ENCODE data around the gene ZNF592.
"Not testable (repeated sequence)": the region's sequence is repeated elsewhere in the genome, so short reads cannot be mapped to it uniquely, and the experiment has no call there.

The ZNF592 gene

DNA sequence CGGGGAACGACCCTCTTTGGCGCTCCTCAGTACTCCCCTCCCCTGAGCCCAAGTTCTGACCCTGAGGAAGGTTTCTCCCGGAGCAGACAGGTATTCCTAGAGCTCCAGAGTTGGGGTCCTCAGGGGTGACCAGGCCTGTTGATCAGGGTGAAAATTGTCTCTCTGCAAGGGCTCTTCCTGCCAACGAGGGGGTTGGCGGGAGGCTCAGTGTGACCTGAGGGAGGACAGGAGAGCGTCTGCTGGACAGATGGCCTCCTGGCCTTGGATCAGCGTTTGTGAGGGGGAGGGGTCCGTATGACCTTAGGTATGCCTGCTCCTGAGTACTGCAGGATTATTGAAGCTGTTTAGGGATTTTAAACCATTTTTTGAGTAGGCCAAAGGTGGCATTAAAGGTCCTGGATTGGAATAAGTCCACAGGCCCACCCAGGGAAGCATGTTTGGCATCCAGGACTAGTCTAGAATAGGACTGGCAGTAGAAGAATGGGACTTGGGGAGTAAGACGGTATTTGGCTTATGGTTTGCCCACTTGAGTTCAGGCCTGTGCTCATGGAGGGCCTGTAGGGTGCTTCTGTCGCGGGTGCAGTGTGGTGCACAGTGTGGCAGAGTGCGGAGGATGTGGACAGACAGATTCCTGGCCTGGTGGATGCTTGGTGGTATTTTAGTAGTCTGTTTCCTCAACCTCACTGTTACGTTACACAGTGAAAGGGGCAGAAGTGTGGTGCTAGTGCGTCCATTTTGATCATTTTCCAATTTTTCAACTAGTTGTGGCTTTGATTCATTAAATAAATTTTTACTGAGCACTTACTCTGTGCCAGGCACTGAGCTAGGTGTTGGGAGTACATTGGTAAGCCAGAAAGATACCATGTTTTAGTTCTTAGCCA lies 959 bp downstream of the ZNF592 start:
- H3K4me3 ChIP-seq (ENCODE audit: extremely low read depth, insufficient read depth, low read length, poor library complexity, severe bottlenecking), result peak overlapping the region; percentile 73
- peak overlapping the region; percentile 87 for H3K27ac ChIP-seq (ENCODE audit: low read depth, low read length, severe bottlenecking)
- peaks cover 18% of the 10 kb centered on the region for H3K4me1 ChIP-seq (ENCODE audit: control insufficient read depth, insufficient read depth, low read length, poor library complexity, severe bottlenecking)
- WGBS, 2 experiments (ENCODE audit: insufficient coverage in 2 of 2), result 26 to 32% methylated on average over 10 to 11 of the region's 15 CpGs
- peaks cover 13% of the 10 kb centered on the region for H3K36me3 ChIP-seq (ENCODE audit: control insufficient read depth, insufficient read depth, low read length)
- no peaks in the 10 kb centered on the region for H3K9me3 ChIP-seq (ENCODE audit: control insufficient read depth, low read length)

DNA sequence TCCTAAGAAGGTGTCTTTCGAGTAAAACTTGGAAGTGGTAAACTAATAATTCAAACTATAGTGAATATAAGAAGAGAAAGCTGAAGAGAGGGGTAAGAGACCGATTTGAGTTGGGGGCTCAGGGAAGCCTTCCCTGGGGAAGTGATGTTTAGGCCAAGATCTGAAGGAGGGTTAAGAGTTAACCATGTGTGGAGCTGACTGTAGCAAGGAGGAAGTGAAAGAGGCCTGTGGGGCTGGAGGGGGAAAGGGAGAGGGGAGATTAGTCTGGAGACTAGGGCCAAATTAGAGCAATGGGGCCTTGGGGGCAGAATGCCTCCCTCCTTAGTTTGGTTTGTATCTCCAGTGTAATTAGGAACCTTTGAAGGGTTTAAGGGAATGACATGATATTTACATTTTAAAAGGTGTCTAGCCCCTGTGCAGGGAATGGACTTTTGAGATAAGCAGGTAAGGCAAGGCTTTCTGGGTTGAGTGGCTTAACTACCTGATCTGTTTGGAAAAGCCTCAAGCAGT lies 2.2 kb downstream of the ZNF592 start:
- H3K4me1 ChIP-seq (ENCODE audit: control insufficient read depth, insufficient read depth, low read length, poor library complexity, severe bottlenecking), result peaks cover 18% of the 10 kb centered on the region
- H3K27ac ChIP-seq (ENCODE audit: low read depth, low read length, severe bottlenecking), result peak overlapping the region; percentile 7
- H3K4me3 ChIP-seq (ENCODE audit: extremely low read depth, insufficient read depth, low read length, poor library complexity, severe bottlenecking), result peak overlapping the region; percentile 11
- no peaks in the 10 kb centered on the region for H3K9me3 ChIP-seq (ENCODE audit: control insufficient read depth, low read length)
- WGBS, 2 experiments (ENCODE audit: insufficient coverage in 2 of 2), result 50% methylated on average over 1 of the region's 2 CpGs
- peaks cover 18% of the 10 kb centered on the region for H3K36me3 ChIP-seq (ENCODE audit: control insufficient read depth, insufficient read depth, low read length)

DNA sequence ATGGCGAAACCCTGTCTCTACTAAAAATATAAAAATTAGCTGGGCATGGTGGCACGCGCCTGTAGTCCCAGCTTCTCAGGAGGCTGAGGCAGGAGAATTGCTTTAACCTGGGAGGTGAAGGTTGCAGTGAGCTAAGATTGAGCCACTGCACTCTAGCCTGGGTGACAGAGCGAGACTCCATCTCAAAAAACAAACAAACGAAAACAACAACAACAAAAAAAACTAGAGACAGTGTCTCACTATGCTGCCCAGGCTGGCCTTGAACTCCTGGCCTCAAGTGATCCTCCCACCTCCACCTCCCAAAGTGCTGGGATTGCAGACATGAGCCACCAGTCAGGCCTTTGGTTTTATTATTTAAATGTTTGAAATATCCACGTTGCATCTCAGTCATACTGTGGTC lies 3.3 kb downstream of the ZNF592 start:
- H3K9me3 ChIP-seq (ENCODE audit: control insufficient read depth, low read length); H3K4me3 ChIP-seq (ENCODE audit: extremely low read depth, insufficient read depth, low read length, poor library complexity, severe bottlenecking); H3K27ac ChIP-seq (ENCODE audit: low read depth, low read length, severe bottlenecking): not testable (repeated sequence)
- peaks cover 22% of the 10 kb centered on the region for H3K36me3 ChIP-seq (ENCODE audit: control insufficient read depth, insufficient read depth, low read length)
- WGBS, 2 experiments (ENCODE audit: insufficient coverage in 2 of 2), result 89 to 100% methylated on average over 1 to 5 of the region's 6 CpGs
- peaks cover 15% of the 10 kb centered on the region for H3K4me1 ChIP-seq (ENCODE audit: control insufficient read depth, insufficient read depth, low read length, poor library complexity, severe bottlenecking)

DNA sequence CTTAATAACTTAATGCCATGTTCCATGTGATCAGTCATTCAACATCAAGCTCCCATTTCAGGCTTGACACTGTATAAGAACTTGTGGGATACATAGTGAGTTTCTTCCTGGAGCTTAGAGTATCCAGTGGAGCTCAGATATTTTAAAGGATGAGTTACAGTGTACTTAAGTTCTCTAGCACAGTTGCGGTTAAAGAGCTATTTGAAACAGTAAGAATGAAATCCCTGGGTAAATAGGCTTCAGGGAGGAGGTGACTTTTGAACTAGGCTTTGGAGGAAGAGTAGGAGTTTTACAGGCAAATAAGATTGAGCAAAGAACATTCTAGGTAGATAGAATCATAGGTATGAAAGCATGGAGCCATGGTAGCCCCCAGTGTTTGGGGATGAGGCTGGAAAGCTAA lies 3.8 kb downstream of the ZNF592 start:
- Histone ChIP-seq H3K9me3 (ENCODE audit: control insufficient read depth, low read length) (no peaks in the 10 kb centered on the region), H3K36me3 (ENCODE audit: control insufficient read depth, insufficient read depth, low read length) (peaks cover 22% of the 10 kb centered on the region), H3K4me3 (ENCODE audit: extremely low read depth, insufficient read depth, low read length, poor library complexity, severe bottlenecking) (no peak overlapping the region), H3K27ac (ENCODE audit: low read depth, low read length, severe bottlenecking) (no peak overlapping the region), H3K4me1 (ENCODE audit: control insufficient read depth, insufficient read depth, low read length, poor library complexity, severe bottlenecking) (peaks cover 15% of the 10 kb centered on the region)
- 95 to 100% methylated on average over 1 of the region's 1 CpG for WGBS, 2 experiments (ENCODE audit: insufficient coverage in 2 of 2)

DNA sequence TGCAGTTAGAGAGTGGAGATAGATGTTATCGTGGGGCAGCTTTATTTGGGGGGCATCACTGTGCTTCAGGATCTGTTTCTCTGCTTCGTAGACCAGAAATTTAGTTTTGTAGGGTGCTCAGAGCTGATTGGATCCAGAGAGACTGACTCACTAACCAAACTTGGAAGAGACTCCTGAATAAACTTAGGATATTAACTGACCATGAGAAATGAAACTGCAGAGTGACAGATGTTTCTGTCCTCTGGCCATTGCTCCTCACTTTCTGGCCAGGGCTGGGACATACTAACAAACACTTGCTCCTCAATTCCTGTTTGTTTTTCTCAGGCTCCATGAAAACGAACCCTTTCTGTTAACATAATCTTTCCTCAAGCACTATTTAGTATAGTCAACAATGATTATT lies 4.3 kb downstream of the ZNF592 start:
- Histone ChIP-seq H3K36me3 (ENCODE audit: control insufficient read depth, insufficient read depth, low read length) (peaks cover 22% of the 10 kb centered on the region), H3K4me1 (ENCODE audit: control insufficient read depth, insufficient read depth, low read length, poor library complexity, severe bottlenecking) (peaks cover 15% of the 10 kb centered on the region), H3K27ac (ENCODE audit: low read depth, low read length, severe bottlenecking) (no peak overlapping the region), H3K9me3 (ENCODE audit: control insufficient read depth, low read length) (no peaks in the 10 kb centered on the region), H3K4me3 (ENCODE audit: extremely low read depth, insufficient read depth, low read length, poor library complexity, severe bottlenecking) (no peak overlapping the region)
- whole genome bisulfite sequencing, 2 experiments (ENCODE audit: insufficient coverage in 2 of 2), result 80 to 86% methylated on average over 1 of the region's 3 CpGs

DNA sequence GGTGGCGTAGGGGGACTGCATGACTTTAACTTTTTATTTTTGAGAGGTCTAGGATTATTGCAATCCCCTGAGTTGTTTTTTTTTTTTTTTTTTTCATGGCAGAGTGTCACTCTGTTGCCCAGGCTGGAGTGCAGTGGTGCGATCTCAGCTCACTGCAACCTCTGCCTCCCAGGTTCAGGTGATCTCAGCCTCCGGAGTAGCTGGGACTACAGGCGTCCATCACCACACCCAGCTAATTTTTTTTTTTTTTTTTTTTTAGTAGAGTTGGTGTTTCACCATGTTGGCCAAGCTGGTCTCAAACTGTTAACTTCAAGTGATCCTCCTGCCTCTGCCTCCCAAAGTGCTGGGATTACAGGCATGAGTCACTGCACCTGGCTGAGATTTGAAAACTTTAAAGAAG lies 6.5 kb downstream of the ZNF592 start:
- H3K9me3 ChIP-seq (ENCODE audit: control insufficient read depth, low read length); H3K4me3 ChIP-seq (ENCODE audit: extremely low read depth, insufficient read depth, low read length, poor library complexity, severe bottlenecking); H3K27ac ChIP-seq (ENCODE audit: low read depth, low read length, severe bottlenecking): not testable (repeated sequence)
- peaks cover 15% of the 10 kb centered on the region for H3K4me1 ChIP-seq (ENCODE audit: control insufficient read depth, insufficient read depth, low read length, poor library complexity, severe bottlenecking)
- 100% methylated on average over 1 of the region's 4 CpGs; no CpG with 5 or more reads in 1 of the 2 experiments for WGBS, 2 experiments (ENCODE audit: insufficient coverage in 2 of 2)
- peaks cover 22% of the 10 kb centered on the region for H3K36me3 ChIP-seq (ENCODE audit: control insufficient read depth, insufficient read depth, low read length)

DNA sequence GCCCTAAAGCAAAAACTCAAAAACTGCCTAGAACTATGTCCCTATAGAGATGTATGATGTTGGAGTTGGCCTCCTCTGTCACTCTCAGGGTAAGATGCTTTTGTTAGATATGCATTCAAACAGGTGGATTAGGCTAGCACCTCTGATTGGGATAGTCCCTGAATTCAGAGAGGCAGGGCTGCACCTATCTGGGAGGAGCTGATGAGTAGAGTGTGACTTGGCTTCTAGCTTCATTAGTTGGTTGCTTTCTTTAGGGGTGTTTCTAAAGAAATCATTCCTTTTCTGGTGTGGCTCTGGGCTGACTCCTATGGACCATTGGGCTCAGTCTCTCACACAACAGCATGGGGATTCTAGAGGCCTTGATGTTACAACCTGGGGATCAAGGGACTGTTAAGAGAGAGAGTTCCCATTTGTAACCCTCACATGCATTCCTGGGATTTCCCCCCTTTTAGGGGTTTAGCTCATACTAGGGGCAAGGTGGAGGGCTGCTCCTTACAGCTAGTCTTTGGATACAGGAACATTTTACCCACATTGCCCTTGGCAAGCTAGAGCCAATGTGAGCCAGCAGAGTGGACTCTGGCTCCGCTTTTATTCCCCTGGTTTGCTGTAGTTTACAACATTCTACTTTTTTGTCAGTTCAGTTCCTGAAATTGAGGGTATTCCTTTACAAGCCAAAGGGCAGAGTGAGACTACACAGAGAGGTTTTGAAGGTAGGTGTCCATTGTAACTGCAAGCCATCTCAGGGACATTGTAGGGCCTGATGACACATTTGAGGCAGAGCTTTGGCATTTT lies 7.5 kb downstream of the ZNF592 start:
- Histone ChIP-seq H3K4me1 (ENCODE audit: control insufficient read depth, insufficient read depth, low read length, poor library complexity, severe bottlenecking) (peaks cover 6% of the 10 kb centered on the region), H3K27ac (ENCODE audit: low read depth, low read length, severe bottlenecking) (no peak overlapping the region), H3K36me3 (ENCODE audit: control insufficient read depth, insufficient read depth, low read length) (peaks cover 22% of the 10 kb centered on the region), H3K4me3 (ENCODE audit: extremely low read depth, insufficient read depth, low read length, poor library complexity, severe bottlenecking) (no peak overlapping the region), H3K9me3 (ENCODE audit: control insufficient read depth, low read length) (no peaks in the 10 kb centered on the region)
- no CpG with 5 or more reads among the region's 1 CpG for WGBS, 2 experiments (ENCODE audit: insufficient coverage in 2 of 2)

DNA sequence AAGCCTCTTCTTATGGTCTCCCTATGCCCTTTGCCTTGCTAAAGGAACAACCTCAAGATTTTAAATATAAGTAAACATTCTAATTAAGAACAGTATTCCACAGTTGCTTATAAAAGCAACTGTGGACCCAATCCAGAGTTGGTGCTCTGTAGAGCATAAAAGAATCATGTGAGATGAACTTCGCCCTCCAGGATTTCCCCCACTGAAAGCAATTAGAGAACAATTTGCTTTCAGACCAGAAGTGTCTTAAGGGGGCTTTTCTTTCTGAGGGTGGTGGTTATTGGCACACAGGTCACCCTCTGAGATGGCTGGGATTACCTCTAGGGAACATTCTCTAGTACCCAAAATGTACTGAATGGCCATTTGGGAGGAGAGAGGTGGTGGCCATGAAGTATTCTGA lies 10.6 kb downstream of the ZNF592 start:
- Histone ChIP-seq H3K27ac (ENCODE audit: low read depth, low read length, severe bottlenecking) (no peak overlapping the region), H3K4me3 (ENCODE audit: extremely low read depth, insufficient read depth, low read length, poor library complexity, severe bottlenecking) (no peak overlapping the region), H3K4me1 (ENCODE audit: control insufficient read depth, insufficient read depth, low read length, poor library complexity, severe bottlenecking) (no peaks in the 10 kb centered on the region), H3K9me3 (ENCODE audit: control insufficient read depth, low read length) (no peaks in the 10 kb centered on the region), H3K36me3 (ENCODE audit: control insufficient read depth, insufficient read depth, low read length) (peaks cover 22% of the 10 kb centered on the region)
- WGBS, 2 experiments (ENCODE audit: insufficient coverage in 2 of 2), result 100% methylated on average over 1 of the region's 1 CpG; no CpG with 5 or more reads in 1 of the 2 experiments

DNA sequence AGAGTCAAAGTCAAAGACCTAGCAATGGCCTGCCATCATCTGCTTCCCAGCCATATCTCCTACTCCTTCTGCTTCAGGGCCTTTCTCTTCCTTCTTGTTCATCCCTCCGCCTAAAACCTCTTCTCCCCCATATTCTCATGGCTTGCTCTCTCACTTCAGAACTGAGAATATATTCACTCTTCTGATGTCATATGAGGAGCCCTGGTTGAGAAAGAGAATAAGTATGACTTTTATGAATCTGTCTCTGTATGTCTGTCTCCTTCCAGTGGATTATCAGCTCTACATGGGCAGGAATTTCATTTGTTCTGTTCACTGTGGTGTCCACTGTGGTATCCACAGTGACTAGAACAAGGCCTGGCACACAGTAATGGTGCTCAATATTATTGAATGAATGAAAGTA lies 11.8 kb downstream of the ZNF592 start:
- Histone ChIP-seq H3K4me1 (ENCODE audit: control insufficient read depth, insufficient read depth, low read length, poor library complexity, severe bottlenecking) (no peaks in the 10 kb centered on the region), H3K9me3 (ENCODE audit: control insufficient read depth, low read length) (no peaks in the 10 kb centered on the region), H3K4me3 (ENCODE audit: extremely low read depth, insufficient read depth, low read length, poor library complexity, severe bottlenecking) (no peak overlapping the region), H3K36me3 (ENCODE audit: control insufficient read depth, insufficient read depth, low read length) (peaks cover 30% of the 10 kb centered on the region), H3K27ac (ENCODE audit: low read depth, low read length, severe bottlenecking) (no peak overlapping the region)
- no CpG with 5 or more reads among the region's 1 CpG for WGBS, 2 experiments (ENCODE audit: insufficient coverage in 2 of 2)

DNA sequence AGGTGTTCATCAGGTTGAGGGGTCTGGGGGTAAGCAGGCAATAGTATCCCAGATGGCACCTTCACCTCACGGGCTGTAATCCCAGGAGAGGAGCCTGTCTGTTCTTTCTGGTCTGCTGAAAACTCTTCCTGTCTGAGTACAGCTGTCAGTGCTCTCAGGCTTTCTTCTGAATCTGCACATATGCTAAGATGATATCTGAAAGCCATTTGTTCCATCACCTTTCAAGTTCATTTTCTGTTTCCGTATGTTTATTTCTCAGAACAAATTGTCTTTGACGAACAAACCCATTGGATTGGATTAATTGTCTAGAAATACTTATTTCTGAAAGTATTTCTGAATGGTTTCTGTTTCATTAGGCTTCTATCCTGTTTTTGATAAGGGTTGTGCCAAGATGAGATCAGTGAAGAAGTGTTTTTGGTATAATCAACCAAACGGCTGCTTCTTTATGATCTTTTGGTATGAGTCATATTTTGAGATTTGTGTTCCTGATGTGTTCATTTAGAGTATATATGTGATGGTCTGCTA lies 13.3 kb downstream of the ZNF592 start:
- Histone ChIP-seq H3K4me3 (ENCODE audit: extremely low read depth, insufficient read depth, low read length, poor library complexity, severe bottlenecking) (no peak overlapping the region), H3K9me3 (ENCODE audit: control insufficient read depth, low read length) (no peaks in the 10 kb centered on the region), H3K36me3 (ENCODE audit: control insufficient read depth, insufficient read depth, low read length) (peaks cover 35% of the 10 kb centered on the region), H3K27ac (ENCODE audit: low read depth, low read length, severe bottlenecking) (no peak overlapping the region), H3K4me1 (ENCODE audit: control insufficient read depth, insufficient read depth, low read length, poor library complexity, severe bottlenecking) (no peaks in the 10 kb centered on the region)
- WGBS, 2 experiments (ENCODE audit: insufficient coverage in 2 of 2), result 41 to 45% methylated on average over 2 of the region's 4 CpGs
